Caco-2 (cell line): ENCODE data around the gene CTXND1. TPM values are rescaled to one million over a fixed set of nuclear protein-coding genes. Genes with fewer than 3 reads are reported as not detected.
"Not testable (repeated sequence)": the region's sequence is repeated elsewhere in the genome, so short reads cannot be mapped to it uniquely, and the experiment has no call there.

Experiments used
- BruUV-seq: library from RNA; stranded (reverse); fragments of 400-500 nt; replicated peaks from 2 replicates; lab custom pipeline; 2021; lab: Mats Ljungman, UMichigan
- CTCF ChIA-PET: fragments of 300-600 bp; sonication (Branson Sonifier 250); formaldehyde crosslinking; loops from one replicate; lab custom pipeline; 2022; ENCODE audit warnings: antibody characterized with exemption; lab: Charles Lee
- POLR2A ChIA-PET: fragments of 300-600 bp; sonication (Branson Sonifier 250); formaldehyde crosslinking; loops from one replicate; lab custom pipeline; 2022; ENCODE audit warnings: antibody characterized with exemption; lab: Charles Lee
- DNase-seq, 2 experiments: peaks; one replicate each; pipeline versions ENCODE4 v3.0.0 to v3.0.0-alpha.2; 2020 to 2022
- H3K27me3 ChIP-seq: replicated peaks from 2 replicates; pipeline ENCODE4 v1.6.0; 2011; ENCODE audit warnings: low read length; ENCODE audit not compliant: control insufficient read depth, insufficient read depth
- H3K36me3 ChIP-seq: 2 replicates; pipeline ENCODE4 v1.5.1; 2011; ENCODE audit warnings: low read length; ENCODE audit not compliant: control insufficient read depth, insufficient read depth
- H3K4me1 ChIP-seq: fragments of 250-450 bp; sonication (Bioruptor Pico); 2 replicates; pipeline ENCODE4 v1.5.1; 2020; ENCODE audit warnings: mild to moderate bottlenecking
- H3K4me3 ChIP-seq: 2 replicates; pipeline ENCODE4 v1.5.1; 2011; ENCODE audit warnings: low read depth, mild to moderate bottlenecking, control low read depth, low read length
- H3K9me3 ChIP-seq: fragments of 250-450 bp; sonication (Bioruptor Pico); 2 replicates; pipeline ENCODE4 v1.5.1; 2020; ENCODE audit warnings: mild to moderate bottlenecking, moderate library complexity
- H3K27ac Mint-ChIP-seq: one replicate; pipeline ENCODE4 v1.8.0; 2022; ENCODE audit warnings: mixed read lengths; ENCODE audit not compliant: unreplicated experiment
- H3K27me3 Mint-ChIP-seq: one replicate; pipeline ENCODE4 v1.8.0; 2022; ENCODE audit warnings: mixed read lengths; ENCODE audit not compliant: insufficient read depth, unreplicated experiment
- H3K36me3 Mint-ChIP-seq: one replicate; pipeline ENCODE4 v1.8.0; 2022; ENCODE audit warnings: mild to moderate bottlenecking, mixed read lengths; ENCODE audit not compliant: insufficient read depth, unreplicated experiment
- H3K4me1 Mint-ChIP-seq: one replicate; pipeline ENCODE4 v1.8.0; 2022; ENCODE audit warnings: low read depth, mixed read lengths; ENCODE audit not compliant: unreplicated experiment
- H3K4me3 Mint-ChIP-seq: one replicate; pipeline ENCODE4 v1.8.0; 2022; ENCODE audit warnings: mild to moderate bottlenecking, moderate library complexity, mixed read lengths; ENCODE audit not compliant: unreplicated experiment
- H3K9me3 Mint-ChIP-seq: one replicate; pipeline ENCODE4 v1.8.0; 2022; ENCODE audit warnings: mixed read lengths; ENCODE audit not compliant: unreplicated experiment
- CTCF ChIP-seq, 2 experiments: fragments of 200-600 bp in 1 of 2; IDR thresholded peaks; 1 replicate in 1 of 2; 2 replicates in 1 of 2; pipeline versions ENCODE4 v1.5.1 to v1.8.0; 2011 to 2022; ENCODE audit warnings: antibody characterized with exemption in 1 of 2, control low read depth in 1 of 2, inconsistent platforms in 1 of 2, low read depth in 1 of 2, low read length in 1 of 2, mild to moderate bottlenecking in 1 of 2, moderate library complexity in 1 of 2; ENCODE audit not compliant: insufficient read depth in 1 of 2, severe bottlenecking in 1 of 2, unreplicated experiment in 1 of 2
- intact Hi-C: fragments of 100-400 bp; cut with micrococcal nuclease; formaldehyde crosslinking; loops from one replicate; pipeline ENCODE4 v1.10.0; 2022; ENCODE audit not compliant: unreplicated experiment
- total RNA-seq: library from RNA; stranded (reverse); gene quantifications from 2 replicates; pipeline ENCODE4 v1.2.3, GENCODE V29; 2022

CTXND1 gene
- total RNA-seq, 1 experiment from 2014 or later = 0.05 TPM

- no peaks in the 10 kb centered on the region for H3K4me1 ChIP-seq
- H3K27ac Mint-ChIP-seq = no peak overlapping the region
- intact Hi-C loops = no loop called here
- peaks cover 6% of the 10 kb centered on the region for H3K36me3 Mint-ChIP-seq
- H3K4me3 ChIP-seq = no peak overlapping the region
- H3K9me3 ChIP-seq = 0 out of 2 replicates have a peak, but pooled peaks cover 3% of the 10 kb centered on the region
- no peak for TF ChIP-seq CTCF (IDR thresholded peaks at IDR 0.05; ENCODE audit: insufficient read depth in 1 of 2, low read depth in 1 of 2, low read length in 1 of 2, severe bottlenecking in 1 of 2, unreplicated experiment in 1 of 2)
- H3K4me3 Mint-ChIP-seq = no peak overlapping the region
- peaks cover 3% of the 10 kb centered on the region for H3K27me3 Mint-ChIP-seq
- no peaks in the 10 kb centered on the region for H3K36me3 ChIP-seq
- no peaks in the 10 kb centered on the region for H3K27me3 ChIP-seq
- BruUV-seq = no TSS peak
- peaks cover 6% of the 10 kb centered on the region for H3K4me1 Mint-ChIP-seq
- DNase-seq = no peak
- CTCF ChIA-PET = no interaction called here
- no peaks in the 10 kb centered on the region for H3K9me3 Mint-ChIP-seq
- POLR2A ChIA-PET = no interaction called here
Measured at GRCh38 chr15:80292079-80292478, 40.1 kb upstream of the CTXND1 start.

GRCh38 chr15:80290891-80291290 lies 38.9 kb upstream of the CTXND1 start:
- H3K4me1 Mint-ChIP-seq, H3K9me3 Mint-ChIP-seq, intact Hi-C loops, H3K27me3 Mint-ChIP-seq, H3K27ac Mint-ChIP-seq, BruUV-seq, H3K9me3 ChIP-seq, H3K36me3 ChIP-seq, H3K4me3 ChIP-seq, H3K4me1 ChIP-seq, H3K36me3 Mint-ChIP-seq, DNase-seq, H3K27me3 ChIP-seq, POLR2A ChIA-PET, H3K4me3 Mint-ChIP-seq, CTCF ChIA-PET: not testable (repeated sequence)

GRCh38 chr15:80289528-80290495 lies 37.8 kb upstream of the CTXND1 start:
- Histone ChIP-seq H3K4me1 (no peaks in the 10 kb centered on the region), H3K36me3 (no peaks in the 10 kb centered on the region), H3K27me3 (peaks cover 1% of the 10 kb centered on the region; the same call in 1 of the 2 replicates), H3K9me3 (0 out of 2 replicates have a peak, but pooled peaks cover 3% of the 10 kb centered on the region), H3K4me3 (no peak overlapping the region)
- ChIA-PET POLR2A (no interaction called here), CTCF (interaction anchor here (1.2 kb wide), 1 partner anchor 231 kb away, joined by 3 read pairs; the partner anchor contains the start of gene ZFAND6)
- no TSS peak for BruUV-seq
- intact Hi-C loops = no loop called here
- H3K4me3 Mint-ChIP-seq = no peak overlapping the region
- H3K36me3 Mint-ChIP-seq = peaks cover 6% of the 10 kb centered on the region
- no peak for DNase-seq
- peaks cover 6% of the 10 kb centered on the region for H3K4me1 Mint-ChIP-seq
- TF ChIP-seq CTCF (IDR thresholded peaks at IDR 0.05; ENCODE audit: insufficient read depth in 1 of 2, low read depth in 1 of 2, low read length in 1 of 2, severe bottlenecking in 1 of 2, unreplicated experiment in 1 of 2) = no peak
- H3K9me3 Mint-ChIP-seq = no peaks in the 10 kb centered on the region
- H3K27me3 Mint-ChIP-seq = peaks cover 5% of the 10 kb centered on the region
- H3K27ac Mint-ChIP-seq = no peak overlapping the region
